Measurements from ENCODE around the gene CPO. TPM values are rescaled to one million over a fixed set of nuclear protein-coding genes. Genes with fewer than 3 reads are reported as not detected.
A peak's percentile ranks its signal among the peaks of the same experiment; 100 is the strongest.

CPO gene
- total RNA-seq, 2 donors from 2014 or later: 2.5 TPM; not detected in 1

DNA sequence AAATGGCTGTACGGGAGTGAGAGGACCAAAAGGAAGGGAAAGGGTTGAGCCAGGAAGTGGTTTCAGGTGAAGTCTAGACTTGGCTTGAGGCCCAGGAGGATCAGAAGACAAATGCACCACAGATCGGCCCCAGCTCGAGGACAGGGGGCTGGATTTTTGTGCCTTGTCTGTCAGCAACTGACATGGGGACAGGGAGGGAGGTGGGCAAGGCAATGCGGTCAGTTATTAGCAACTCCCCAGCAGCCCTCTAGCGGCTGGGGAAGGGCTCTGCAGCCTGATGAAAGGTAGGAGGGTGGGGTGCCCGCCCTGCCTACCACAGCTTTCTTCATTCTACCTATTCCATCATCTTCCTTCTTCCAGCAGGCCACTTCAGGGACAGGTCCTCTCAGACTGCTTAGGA lies 50.0 kb downstream of the CPO start:
- Histone ChIP-seq H3K4me3 (no peak overlapping the region), H3K27ac (no peak overlapping the region), H3K4me1 (replicated peaks) (no peaks in the 10 kb centered on the region), H3K9me3 (no peaks in the 10 kb centered on the region), H3K27me3 (replicated peaks; ENCODE audit: insufficient read depth) (no peaks in the 10 kb centered on the region), H3K36me3 (no peaks in the 10 kb centered on the region)
- whole genome bisulfite sequencing: 42% methylated on average over 6 of the region's 6 CpGs
- intact Hi-C loops (cut with DNase I): loop anchor here (10.0 kb wide), 2 partner anchors 175 to 295 kb away; partner anchors contain the start of gene KLF7
- TF ChIP-seq, protein P1, sequence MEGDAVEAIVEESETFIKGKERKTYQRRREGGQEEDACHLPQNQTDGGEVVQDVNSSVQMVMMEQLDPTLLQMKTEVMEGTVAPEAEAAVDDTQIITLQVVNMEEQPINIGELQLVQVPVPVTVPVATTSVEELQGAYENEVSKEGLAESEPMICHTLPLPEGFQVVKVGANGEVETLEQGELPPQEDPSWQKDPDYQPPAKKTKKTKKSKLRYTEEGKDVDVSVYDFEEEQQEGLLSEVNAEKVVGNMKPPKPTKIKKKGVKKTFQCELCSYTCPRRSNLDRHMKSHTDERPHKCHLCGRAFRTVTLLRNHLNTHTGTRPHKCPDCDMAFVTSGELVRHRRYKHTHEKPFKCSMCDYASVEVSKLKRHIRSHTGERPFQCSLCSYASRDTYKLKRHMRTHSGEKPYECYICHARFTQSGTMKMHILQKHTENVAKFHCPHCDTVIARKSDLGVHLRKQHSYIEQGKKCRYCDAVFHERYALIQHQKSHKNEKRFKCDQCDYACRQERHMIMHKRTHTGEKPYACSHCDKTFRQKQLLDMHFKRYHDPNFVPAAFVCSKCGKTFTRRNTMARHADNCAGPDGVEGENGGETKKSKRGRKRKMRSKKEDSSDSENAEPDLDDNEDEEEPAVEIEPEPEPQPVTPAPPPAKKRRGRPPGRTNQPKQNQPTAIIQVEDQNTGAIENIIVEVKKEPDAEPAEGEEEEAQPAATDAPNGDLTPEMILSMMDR (IDR thresholded peaks at IDR 0.05): peak in 3 of 4 experiments; percentile 22 to 44 (median 24)
- TF ChIP-seq POLR2A (IDR thresholded peaks at IDR 0.05): no peak
- no peak for DNase-seq (ENCODE audit: low spot score)

DNA sequence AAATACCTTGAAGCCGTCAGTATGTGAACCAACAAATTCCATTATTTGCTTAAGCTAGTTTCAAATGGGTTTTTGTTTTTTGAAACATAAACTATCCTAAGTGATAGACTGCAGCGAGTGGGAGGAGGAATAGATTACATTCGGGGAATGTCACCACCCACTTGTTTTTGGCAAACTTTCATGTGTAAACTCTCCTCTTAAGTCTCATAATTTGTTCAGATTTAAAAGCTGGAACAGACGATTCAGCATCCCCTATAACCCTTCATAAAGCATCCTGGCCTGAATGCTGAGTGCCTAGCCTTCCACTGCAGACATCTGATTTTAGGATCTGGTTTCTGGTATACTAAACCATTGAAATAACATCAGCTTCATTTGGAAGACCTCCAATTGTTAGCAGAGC lies 51.0 kb downstream of the CPO start:
- H3K4me3 ChIP-seq: no peak overlapping the region
- no peaks in the 10 kb centered on the region for H3K9me3 ChIP-seq
- no peak overlapping the region for H3K27ac ChIP-seq
- no peaks in the 10 kb centered on the region for H3K36me3 ChIP-seq
- no peak for DNase-seq (ENCODE audit: low spot score)
- H3K27me3 ChIP-seq (replicated peaks; ENCODE audit: insufficient read depth): no peaks in the 10 kb centered on the region
- 27% methylated on average over 4 of the region's 4 CpGs for WGBS
- intact Hi-C loops (cut with DNase I): no loop called here
- H3K4me1 ChIP-seq (replicated peaks): no peaks in the 10 kb centered on the region
- no peak for TF ChIP-seq POLR2AphosphoS5 (IDR thresholded peaks at IDR 0.05)
- TF ChIP-seq, protein P1 (IDR thresholded peaks at IDR 0.05): no peak
- TF ChIP-seq POLR2A (IDR thresholded peaks at IDR 0.05): no peak

GRCh38 chr2:206991070-206991469 lies 51.8 kb downstream of the CPO start:
- H3K27me3 ChIP-seq (replicated peaks; ENCODE audit: insufficient read depth): no peaks in the 10 kb centered on the region
- DNase-seq (ENCODE audit: low spot score): no peak
- H3K27ac ChIP-seq: no peak overlapping the region
- H3K9me3 ChIP-seq: no peaks in the 10 kb centered on the region
- TF ChIP-seq POLR2AphosphoS5 (IDR thresholded peaks at IDR 0.05) (no peak), POLR2A (IDR thresholded peaks at IDR 0.05) (no peak)
- TF ChIP-seq, protein P1 (IDR thresholded peaks at IDR 0.05): no peak
- H3K4me3 ChIP-seq: no peak overlapping the region
- H3K4me1 ChIP-seq (replicated peaks): no peaks in the 10 kb centered on the region
- intact Hi-C loops (cut with DNase I): no loop called here
- WGBS: 85% methylated on average over 2 of the region's 2 CpGs
- H3K36me3 ChIP-seq: no peaks in the 10 kb centered on the region

- H3K27ac ChIP-seq: no peak overlapping the region
- 80% methylated on average over 2 of the region's 2 CpGs for WGBS
These were observed 54.1 kb downstream of the CPO start for GRCh38 chr2:206993396-206993911.

DNA sequence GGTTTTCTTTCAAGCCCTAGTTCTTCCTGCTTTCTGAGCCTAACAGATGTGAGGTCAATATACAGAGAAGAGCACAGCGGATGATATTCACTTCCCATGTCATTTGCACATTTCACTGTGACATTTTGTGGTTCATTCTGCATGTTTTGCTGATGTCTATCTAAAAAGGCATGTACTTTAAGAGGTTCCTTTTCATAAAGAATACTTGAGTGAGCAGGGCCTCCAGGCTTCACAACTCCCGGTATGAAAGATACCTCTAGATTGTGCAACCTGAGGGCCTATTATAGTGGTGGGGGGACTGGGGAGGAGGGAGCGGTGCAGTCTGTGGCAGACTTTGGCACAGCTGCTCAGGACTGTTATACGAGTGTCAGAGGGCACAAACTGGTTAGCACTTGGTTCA lies 54.6 kb downstream of the CPO start:
- 24% methylated on average over 4 of the region's 4 CpGs for WGBS
- intact Hi-C loops (cut with DNase I): no loop called here
- H3K4me1 ChIP-seq (replicated peaks): no peaks in the 10 kb centered on the region

More at GRCh38 chr2:206993396-206993911, 54.1 kb downstream of the CPO start:
- H3K9me3 ChIP-seq: no peaks in the 10 kb centered on the region
- intact Hi-C loops (cut with DNase I): no loop called here
- DNase-seq (ENCODE audit: low spot score): no peak
- no peaks in the 10 kb centered on the region for H3K36me3 ChIP-seq
- TF ChIP-seq POLR2A (IDR thresholded peaks at IDR 0.05) (no peak), POLR2AphosphoS5 (IDR thresholded peaks at IDR 0.05) (no peak)
- TF ChIP-seq, protein P1 (IDR thresholded peaks at IDR 0.05): no peak
- no peaks in the 10 kb centered on the region for H3K4me1 ChIP-seq (replicated peaks)
- H3K27me3 ChIP-seq (replicated peaks; ENCODE audit: insufficient read depth): no peaks in the 10 kb centered on the region
- H3K4me3 ChIP-seq: no peak overlapping the region

More for the DNA sequence above, 54.6 kb downstream of the CPO start:
- no peak overlapping the region for H3K27ac ChIP-seq
- TF ChIP-seq, protein P1 (IDR thresholded peaks at IDR 0.05): no peak
- TF ChIP-seq POLR2AphosphoS5 (IDR thresholded peaks at IDR 0.05): peak; percentile 46
- no peaks in the 10 kb centered on the region for H3K27me3 ChIP-seq (replicated peaks; ENCODE audit: insufficient read depth)
- peak; percentile 55 for DNase-seq (ENCODE audit: low spot score)
- no peaks in the 10 kb centered on the region for H3K9me3 ChIP-seq
- no peaks in the 10 kb centered on the region for H3K36me3 ChIP-seq
- no peak overlapping the region for H3K4me3 ChIP-seq

All from prostate gland (tissue), 2 donors.